Testis (tissue), 2 donors: Measurements from ENCODE around the gene LEMD2.

Experiments used
- CTCF ChIP-seq, 3 experiments: fragments of 450-650 bp in 2 of 3; fragments of 200-600 bp in 1 of 3; sonication (generic) in 1 of 3; IDR thresholded peaks; one replicate each; pipeline ENCODE4 v1.5.1; 2016 to 2019; ENCODE audit warnings: antibody characterized with exemption in 3 of 3, mild to moderate bottlenecking in 2 of 3, moderate library complexity in 1 of 3
- POLR2A ChIP-seq: fragments of 450-650 bp; IDR thresholded peaks from one replicate; pipeline ENCODE4 v1.6.1; 2017; ENCODE audit warnings: antibody characterized with exemption, mild to moderate bottlenecking, moderate library complexity

- TF ChIP-seq CTCF (IDR thresholded peaks at IDR 0.05): no peak
- no peak for TF ChIP-seq POLR2A
Measured at GRCh38 chr6:33819021-33819420, 30.1 kb upstream of the LEMD2 start.
